Inferior parietal cortex (tissue), 1 donor: Measurements from ENCODE around the gene PRSS38.

Source experiments
- DNase-seq: peaks from one replicate; pipeline ENCODE4 v3.0.0-alpha.2; 2016; ENCODE audit errors: extremely low spot score

PRSS38 gene

GRCh38 chr1:227885648-227886502 lies 70.4 kb downstream of the PRSS38 start:
- DNase-seq = no peak

GRCh38 chr1:227886503-227886961 lies 71.1 kb downstream of the PRSS38 start:
- DNase-seq = no peak

- DNase-seq = no peak
These were observed 71.7 kb downstream of the PRSS38 start for GRCh38 chr1:227886993-227887696.

GRCh38 chr1:227887697-227888403 lies 72.4 kb downstream of the PRSS38 start:
- DNase-seq = no peak

- no peak for DNase-seq
These were observed 73.0 kb downstream of the PRSS38 start for GRCh38 chr1:227888404-227889046.

GRCh38 chr1:227889047-227889862 lies 73.8 kb downstream of the PRSS38 start:
- DNase-seq = no peak

GRCh38 chr1:227889863-227890405 lies 74.5 kb downstream of the PRSS38 start:
- DNase-seq = no peak

GRCh38 chr1:227890451-227891222 lies 75.2 kb downstream of the PRSS38 start:
- no peak for DNase-seq

- no peak for DNase-seq
These were observed 75.9 kb downstream of the PRSS38 start for GRCh38 chr1:227891223-227891954.

GRCh38 chr1:227891955-227892488 lies 76.5 kb downstream of the PRSS38 start:
- no peak for DNase-seq

GRCh38 chr1:227892489-227893299 lies 77.2 kb downstream of the PRSS38 start:
- DNase-seq = no peak

GRCh38 chr1:227893300-227893948 lies 77.9 kb downstream of the PRSS38 start:
- no peak for DNase-seq

GRCh38 chr1:227893949-227894721 lies 78.7 kb downstream of the PRSS38 start:
- DNase-seq = no peak

GRCh38 chr1:227894831-227895451 lies 79.5 kb downstream of the PRSS38 start:
- DNase-seq = no peak
